Measurements from ENCODE around the gene LRRC1.

DNA sequence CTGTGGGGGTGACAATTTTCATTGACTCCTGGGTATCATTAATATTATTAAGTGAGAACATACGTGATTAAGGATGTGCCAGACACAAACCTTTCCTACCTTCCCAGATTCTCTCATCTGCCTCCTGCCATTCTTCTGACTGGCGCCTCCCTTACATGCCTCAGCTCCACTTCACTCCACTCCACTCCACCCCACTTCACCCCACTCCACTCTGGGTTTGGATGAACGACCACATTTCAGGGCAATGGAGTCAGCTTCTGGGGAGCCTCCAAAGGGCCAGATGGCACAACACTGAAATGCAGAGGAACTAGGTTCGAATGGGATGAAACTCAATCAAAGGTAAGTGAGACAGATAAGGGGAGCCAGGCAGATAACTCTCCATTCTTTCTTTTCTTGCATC is 40.5 kb upstream of the LRRC1 start:
- TF ChIP-seq, protein P1, sequence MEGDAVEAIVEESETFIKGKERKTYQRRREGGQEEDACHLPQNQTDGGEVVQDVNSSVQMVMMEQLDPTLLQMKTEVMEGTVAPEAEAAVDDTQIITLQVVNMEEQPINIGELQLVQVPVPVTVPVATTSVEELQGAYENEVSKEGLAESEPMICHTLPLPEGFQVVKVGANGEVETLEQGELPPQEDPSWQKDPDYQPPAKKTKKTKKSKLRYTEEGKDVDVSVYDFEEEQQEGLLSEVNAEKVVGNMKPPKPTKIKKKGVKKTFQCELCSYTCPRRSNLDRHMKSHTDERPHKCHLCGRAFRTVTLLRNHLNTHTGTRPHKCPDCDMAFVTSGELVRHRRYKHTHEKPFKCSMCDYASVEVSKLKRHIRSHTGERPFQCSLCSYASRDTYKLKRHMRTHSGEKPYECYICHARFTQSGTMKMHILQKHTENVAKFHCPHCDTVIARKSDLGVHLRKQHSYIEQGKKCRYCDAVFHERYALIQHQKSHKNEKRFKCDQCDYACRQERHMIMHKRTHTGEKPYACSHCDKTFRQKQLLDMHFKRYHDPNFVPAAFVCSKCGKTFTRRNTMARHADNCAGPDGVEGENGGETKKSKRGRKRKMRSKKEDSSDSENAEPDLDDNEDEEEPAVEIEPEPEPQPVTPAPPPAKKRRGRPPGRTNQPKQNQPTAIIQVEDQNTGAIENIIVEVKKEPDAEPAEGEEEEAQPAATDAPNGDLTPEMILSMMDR (IDR thresholded peaks at IDR 0.05): no peak
- TF ChIP-seq POLR2A (IDR thresholded peaks at IDR 0.05): no peak
